GM19099 (cell line): ENCODE results near the gene FBXO8.

ENCODE experiments used
- POLR2A ChIP-seq: IDR thresholded peaks from 3 replicates; pipeline ENCODE4 v1.6.1; 2011; ENCODE audit warnings: low read depth; ENCODE audit not compliant: insufficient read length; ENCODE audit errors: extremely low read depth

FBXO8 gene

GRCh38 chr4:174283507-174284471 is at the start of gene FBXO8, which contains the start of gene CEP44:
Gene FBXO8 (minus strand): TSS chr4:174283667. CDS start chr4:174263092, 20,575 bp downstream.
Gene CEP44 (plus strand): TSS chr4:174283911. CDS start chr4:174299122, 15,211 bp downstream.
- peak; percentile 60 for TF ChIP-seq POLR2A

GRCh38 chr4:174332741-174333493 is 49.5 kb upstream of the FBXO8 start:
- no peak for TF ChIP-seq POLR2A

GRCh38 chr4:174324725-174325124 is 41.3 kb upstream of the FBXO8 start:
- no peak for TF ChIP-seq POLR2A

DNA sequence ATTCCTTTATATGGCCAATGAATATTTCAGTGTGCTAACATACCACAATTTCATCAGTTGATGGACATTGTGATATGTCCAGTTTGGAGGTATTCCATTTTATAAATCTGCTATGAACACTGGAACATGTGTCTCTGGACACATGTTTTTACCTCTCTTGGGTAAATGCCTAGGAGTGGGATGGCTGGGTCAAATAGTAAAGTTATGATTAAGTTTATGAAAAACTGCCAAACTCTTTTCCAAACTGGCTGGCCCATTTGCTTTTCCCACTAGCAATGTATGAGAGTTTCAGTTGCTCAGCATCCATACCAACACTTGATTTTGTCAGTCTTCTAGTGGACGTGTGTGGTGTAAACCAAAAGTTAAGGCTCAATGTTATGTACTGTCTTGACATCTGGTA is 40.8 kb upstream of the FBXO8 start:
- no peak for TF ChIP-seq POLR2A

DNA sequence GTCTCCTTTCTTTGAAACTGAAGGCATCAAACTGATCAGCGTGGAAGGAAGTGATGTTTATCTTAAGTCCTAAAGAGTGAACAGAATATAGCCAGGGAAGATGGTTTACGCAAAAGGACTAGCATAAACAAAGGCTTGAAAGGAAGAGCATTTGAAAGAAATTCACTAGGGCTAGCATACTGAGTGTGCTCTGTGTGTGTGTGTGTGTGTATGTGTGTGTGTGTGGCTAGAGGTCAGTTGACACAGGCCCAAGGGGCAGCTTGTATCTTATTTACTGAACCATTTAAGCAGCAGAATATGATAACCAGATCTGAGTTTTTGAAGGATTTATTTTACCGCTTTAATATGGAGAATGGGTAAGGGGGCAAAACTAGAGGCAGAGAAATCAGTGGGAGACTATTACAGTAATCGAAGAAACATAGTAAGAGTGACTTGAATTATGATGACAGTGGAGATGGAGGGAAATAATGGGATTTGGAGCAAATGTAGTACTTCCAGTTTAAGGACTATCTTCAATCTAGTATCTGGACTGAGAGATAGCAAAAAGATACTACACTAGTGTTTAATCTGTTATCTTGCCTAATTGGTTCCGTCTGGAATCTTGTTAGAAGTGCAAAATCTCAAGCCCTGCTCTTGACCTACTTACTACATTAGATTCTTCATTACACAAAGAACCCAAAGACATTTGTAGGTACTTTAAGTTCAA is 37.2 kb upstream of the FBXO8 start:
- TF ChIP-seq POLR2A: no peak

- TF ChIP-seq POLR2A: no peak
Measured at GRCh38 chr4:174318829-174319764, 35.6 kb upstream of the FBXO8 start.

DNA sequence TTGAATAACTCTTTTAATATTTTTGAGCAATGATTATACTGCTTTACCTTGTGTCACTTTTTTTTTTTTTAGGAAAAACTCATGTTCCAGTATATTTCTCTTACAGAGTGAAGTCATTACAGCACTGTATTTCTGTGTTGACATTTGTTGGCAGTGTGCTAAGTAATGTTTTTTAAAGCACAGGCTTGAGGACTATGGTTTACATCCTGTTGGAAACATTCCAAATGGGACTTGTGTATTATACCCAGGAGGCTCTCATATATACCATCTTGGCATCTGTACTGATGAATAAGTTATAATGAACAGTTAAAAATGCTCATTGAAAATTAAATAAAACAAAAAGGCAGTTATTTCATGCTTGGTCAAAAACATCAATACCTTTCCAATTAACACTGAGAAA is 34.1 kb upstream of the FBXO8 start:
- TF ChIP-seq POLR2A: no peak

GRCh38 chr4:174316954-174317353 is 33.5 kb upstream of the FBXO8 start:
- no peak for TF ChIP-seq POLR2A

DNA sequence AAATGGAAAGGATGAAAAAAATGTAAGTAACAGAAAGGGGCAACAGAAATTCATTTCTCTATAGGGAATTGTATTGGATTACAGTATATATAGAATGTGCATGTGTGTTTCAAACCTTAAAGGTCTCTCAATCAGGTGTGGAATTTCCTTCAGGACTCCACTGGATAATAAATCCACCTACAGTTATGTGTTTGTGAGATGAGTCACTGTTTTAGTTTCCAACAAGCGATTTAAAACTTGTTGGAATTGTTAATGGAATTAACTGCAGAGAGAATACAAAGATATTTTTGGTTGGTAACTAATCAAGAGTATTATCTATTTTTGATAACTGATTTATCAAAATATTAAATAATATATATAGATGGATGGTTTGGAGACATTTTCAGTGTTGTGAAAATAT is 33.1 kb upstream of the FBXO8 start:
- no peak for TF ChIP-seq POLR2A

DNA sequence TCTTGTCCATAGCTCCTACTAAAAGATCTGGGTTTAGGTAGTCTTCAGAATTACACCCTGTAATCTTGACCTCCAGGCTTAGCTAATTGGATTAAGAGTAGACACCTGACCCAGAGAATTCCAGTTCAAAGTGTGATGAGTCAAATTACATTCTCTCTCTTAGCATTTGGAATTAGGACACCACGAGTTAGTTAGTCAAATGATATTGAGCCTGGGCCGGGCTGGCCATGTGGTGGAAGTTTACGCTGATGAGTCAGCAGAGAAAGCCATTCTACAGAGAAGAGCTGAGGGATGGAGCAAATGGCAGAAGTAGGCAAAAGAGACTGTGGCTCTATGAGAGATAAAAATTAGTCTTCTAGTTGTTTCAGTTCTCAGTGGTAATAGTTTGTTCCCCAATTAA is 31.3 kb upstream of the FBXO8 start:
- TF ChIP-seq POLR2A: no peak

- no peak for TF ChIP-seq POLR2A
Measured at GRCh38 chr4:174314274-174314673, 30.8 kb upstream of the FBXO8 start.

DNA sequence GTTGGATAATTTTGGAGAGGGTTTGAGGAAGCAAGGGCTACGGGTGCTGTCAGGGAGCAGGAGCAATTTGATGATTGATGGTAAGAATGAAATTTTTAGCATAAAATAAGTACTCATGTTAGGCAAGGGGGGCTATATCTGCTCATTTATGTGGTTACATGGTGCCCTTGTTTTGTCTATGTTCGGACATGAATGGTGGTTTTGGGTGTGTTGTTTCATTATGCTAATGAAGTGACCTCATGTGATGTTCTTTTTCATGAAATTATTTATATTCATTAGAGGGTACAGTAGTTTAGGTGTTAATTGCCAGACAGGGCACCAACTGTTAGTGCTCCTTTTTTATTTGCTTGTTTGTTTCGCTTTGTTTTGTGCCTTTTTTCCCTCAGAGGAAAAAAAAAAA is 29.5 kb upstream of the FBXO8 start:
- no peak for TF ChIP-seq POLR2A

DNA sequence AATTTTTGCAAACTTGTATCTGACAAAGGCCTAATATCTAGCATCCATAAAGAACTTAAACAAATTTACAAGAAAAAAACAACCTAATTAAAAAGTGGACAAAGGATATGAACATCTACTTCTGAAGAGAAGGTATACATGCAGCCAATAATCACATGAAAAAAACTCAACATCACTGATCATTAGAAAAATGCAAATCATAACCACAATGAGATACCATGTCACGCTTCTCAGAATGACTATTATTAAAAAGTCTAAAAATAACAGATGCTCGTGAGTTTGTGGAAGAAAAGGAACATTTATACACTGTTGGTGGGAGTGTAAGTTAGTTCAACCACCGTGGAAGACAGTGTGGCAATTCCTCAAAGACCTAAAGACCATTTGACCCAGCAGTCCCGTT is 24.2 kb upstream of the FBXO8 start:
- TF ChIP-seq POLR2A: no peak

DNA sequence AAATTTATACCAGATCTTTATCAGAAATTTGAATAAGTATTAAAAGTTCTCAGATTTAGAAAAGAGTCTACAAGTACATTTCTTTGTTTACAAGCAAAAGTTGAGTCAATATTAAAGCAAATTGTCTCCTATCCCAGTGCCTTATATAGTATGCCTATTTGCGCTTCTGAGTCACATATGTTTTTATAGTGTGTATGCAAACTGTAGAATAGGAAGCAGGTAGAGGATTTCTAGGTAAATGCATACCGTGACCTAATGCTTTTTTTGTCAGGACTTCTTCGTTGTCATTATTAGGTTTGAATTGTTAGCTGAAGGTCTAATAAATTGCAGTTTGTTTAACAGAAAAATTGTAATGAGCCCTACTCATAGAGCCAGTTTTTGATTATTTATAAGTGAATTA is 22.5 kb upstream of the FBXO8 start:
- TF ChIP-seq POLR2A: no peak
